Body of pancreas (tissue), 4 donors: Measurements from ENCODE around the gene FBXL2. TPM values are rescaled to one million over a fixed set of nuclear protein-coding genes. Genes with fewer than 3 reads are reported as not detected.

Experiments
- ATAC-seq: fragments of 150-250 bp; one replicate; pipeline ENCODE4 v1.9.1; 2016
- DNase-seq, 4 donors: peaks; one replicate each; pipeline ENCODE4 v3.0.0-alpha.2; 2019
- H3K27ac ChIP-seq, 4 donors: fragments of 200-600 bp; sonication (generic); 1 replicate in 3 of 4; 2 replicates in 1 of 4; pipeline versions ENCODE4 v1.5.1 to v1.6.1; 2016 to 2019; ENCODE audit warnings: mild to moderate bottlenecking in 1 of 4, mixed read lengths in 1 of 4, moderate library complexity in 1 of 4
- H3K27me3 ChIP-seq, 2 donors: fragments of 200-600 bp; sonication (generic); one replicate each; pipeline ENCODE4 v1.6.0; 2016; ENCODE audit warnings: mild to moderate bottlenecking in 1 of 2
- H3K36me3 ChIP-seq, 2 donors: fragments of 200-600 bp; sonication (generic); replicated peaks in 1 of 2; 2 replicates each; pipeline ENCODE4 v1.5.1; 2016; ENCODE audit warnings: low read depth in 2 of 2; ENCODE audit not compliant: insufficient read depth in 1 of 2
- H3K4me1 ChIP-seq: fragments of 200-600 bp; sonication (generic); one replicate; pipeline ENCODE4 v1.6.0; 2016
- H3K4me3 ChIP-seq, 2 donors: fragments of 200-600 bp; sonication (generic); 1 replicate in 1 of 2; 2 replicates in 1 of 2; pipeline ENCODE4 v1.5.1; 2016 to 2019
- H3K9me3 ChIP-seq, 3 donors: fragments of 200-600 bp; sonication (generic); 1 replicate in 2 of 3; 2 replicates in 1 of 3; pipeline ENCODE4 v1.5.1; 2016
- POLR2A ChIP-seq, 3 donors: fragments of 450-650 bp; IDR thresholded peaks; one replicate each; pipeline ENCODE4 v1.6.1; 2016; ENCODE audit warnings: antibody characterized with exemption in 3 of 3, mild to moderate bottlenecking in 2 of 3
- WGBS, 2 donors: methylation state at CpG; one replicate each; pipeline ENCODE4 v1.1.5; 2017; 5-methylcytosine and 5-hydroxymethylcytosine counted together
- intact Hi-C: fragments of 100-400 bp; cut with DNase I; formaldehyde crosslinking; loops from one replicate; pipeline ENCODE4 v1.15.1; 2023
- total RNA-seq, 2 donors: library from RNA; depleted of rRNA; stranded (reverse); fragments of >200 nt; gene quantifications; one replicate each; pipeline ENCODE4 v1.1.0, GENCODE V29; 2016
- TF ChIP-seq, protein P1 (sequence below), 7 experiments: fragments of 450-650 bp in 4 of 7; fragments of 200-600 bp in 3 of 7; sonication (generic) in 3 of 7; IDR thresholded peaks; one replicate each; pipeline ENCODE4 v1.5.1; 2016 to 2019; ENCODE audit warnings: antibody characterized with exemption in 7 of 7

The FBXL2 gene
- total RNA-seq, 2 donors from 2014 or later: 5.3 to 6.7 TPM

DNA sequence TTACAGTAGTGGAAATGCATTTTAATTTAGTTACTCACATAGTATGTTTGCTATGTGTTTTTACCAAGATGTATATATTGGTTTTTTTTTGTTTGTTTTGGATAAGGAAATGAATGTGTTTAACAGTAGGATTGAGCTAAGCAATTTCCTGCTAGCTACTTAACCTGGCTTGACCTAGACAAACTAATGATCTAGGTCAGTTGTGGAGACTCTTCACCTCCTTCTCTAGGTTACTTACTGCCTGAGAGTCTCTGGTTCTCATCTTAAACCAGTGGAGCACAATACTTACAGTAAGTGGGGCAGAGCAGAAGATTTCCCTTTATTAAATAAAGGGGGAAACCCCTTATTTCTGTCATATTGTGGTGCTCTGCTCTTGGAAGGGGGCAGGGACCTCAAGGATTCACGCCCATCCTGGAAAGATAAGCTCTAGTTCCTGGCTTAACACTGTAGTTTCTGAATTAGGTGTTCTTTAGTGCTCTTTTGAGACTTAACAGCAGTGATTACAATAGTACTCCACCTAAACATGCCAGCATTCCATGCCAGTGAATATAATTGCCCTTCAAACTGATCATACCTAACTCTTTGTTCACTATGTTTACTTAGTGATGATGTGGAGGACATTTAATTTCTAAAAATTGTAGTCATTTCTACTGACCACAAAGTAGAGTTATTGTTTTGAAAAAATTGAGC lies 83.0 kb downstream of the FBXL2 start:
- Histone ChIP-seq H3K36me3 (no peaks in the 10 kb centered on the region), H3K27ac (no peak overlapping the region), H3K4me3 (no peak overlapping the region), H3K9me3 (no peaks in the 10 kb centered on the region), H3K4me1 (peaks cover 10% of the 10 kb centered on the region), H3K27me3 (no peaks in the 10 kb centered on the region)
- 48 to 63% methylated on average over 1 of the region's 1 CpG for WGBS, 2 donors
- DNase-seq (no peak), ATAC-seq (no peak)
- TF ChIP-seq, protein P1, sequence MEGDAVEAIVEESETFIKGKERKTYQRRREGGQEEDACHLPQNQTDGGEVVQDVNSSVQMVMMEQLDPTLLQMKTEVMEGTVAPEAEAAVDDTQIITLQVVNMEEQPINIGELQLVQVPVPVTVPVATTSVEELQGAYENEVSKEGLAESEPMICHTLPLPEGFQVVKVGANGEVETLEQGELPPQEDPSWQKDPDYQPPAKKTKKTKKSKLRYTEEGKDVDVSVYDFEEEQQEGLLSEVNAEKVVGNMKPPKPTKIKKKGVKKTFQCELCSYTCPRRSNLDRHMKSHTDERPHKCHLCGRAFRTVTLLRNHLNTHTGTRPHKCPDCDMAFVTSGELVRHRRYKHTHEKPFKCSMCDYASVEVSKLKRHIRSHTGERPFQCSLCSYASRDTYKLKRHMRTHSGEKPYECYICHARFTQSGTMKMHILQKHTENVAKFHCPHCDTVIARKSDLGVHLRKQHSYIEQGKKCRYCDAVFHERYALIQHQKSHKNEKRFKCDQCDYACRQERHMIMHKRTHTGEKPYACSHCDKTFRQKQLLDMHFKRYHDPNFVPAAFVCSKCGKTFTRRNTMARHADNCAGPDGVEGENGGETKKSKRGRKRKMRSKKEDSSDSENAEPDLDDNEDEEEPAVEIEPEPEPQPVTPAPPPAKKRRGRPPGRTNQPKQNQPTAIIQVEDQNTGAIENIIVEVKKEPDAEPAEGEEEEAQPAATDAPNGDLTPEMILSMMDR (IDR thresholded peaks at IDR 0.05): no peak
- TF ChIP-seq POLR2A (IDR thresholded peaks at IDR 0.05): no peak
- intact Hi-C loops: no loop called here

DNA sequence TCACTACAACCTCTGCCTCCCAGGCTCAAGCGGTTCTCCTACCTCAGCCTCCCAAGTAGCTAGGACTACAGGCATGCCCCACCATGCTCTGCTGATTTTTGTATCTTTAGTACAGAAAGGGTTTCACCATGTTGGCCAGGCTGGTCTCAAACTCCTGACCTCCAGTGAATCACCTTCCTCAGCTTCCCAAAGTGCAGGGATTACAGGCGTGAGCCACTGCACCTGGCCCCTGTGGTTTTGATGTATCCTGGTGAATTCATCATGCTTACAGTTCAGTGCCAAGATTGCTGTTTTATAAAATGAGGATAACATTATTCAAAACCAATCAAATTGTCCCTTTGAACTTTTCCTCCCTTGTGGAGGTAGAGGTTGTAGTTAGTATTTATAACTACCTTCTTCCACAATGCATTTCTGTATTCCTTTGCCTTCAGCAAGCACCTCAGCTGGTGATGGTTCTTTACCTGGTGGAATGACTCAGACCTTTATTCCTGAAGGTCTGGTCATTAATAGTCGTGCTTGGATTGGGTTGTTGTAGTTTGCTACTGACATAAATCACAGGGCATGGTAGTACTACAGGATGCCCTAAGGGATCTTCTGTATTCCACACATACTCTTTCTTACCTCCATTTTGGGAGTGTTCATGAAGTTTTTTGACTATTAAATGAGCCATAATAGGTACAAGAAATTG lies 86.0 kb downstream of the FBXL2 start:
- Histone ChIP-seq H3K36me3 (no peaks in the 10 kb centered on the region), H3K27me3 (no peaks in the 10 kb centered on the region), H3K27ac (no peak overlapping the region), H3K4me3 (no peak overlapping the region), H3K9me3 (no peaks in the 10 kb centered on the region), H3K4me1 (peaks cover 5% of the 10 kb centered on the region)
- intact Hi-C loops: no loop called here
- 68 to 75% methylated on average over 3 of the region's 3 CpGs for WGBS, 2 donors
- ATAC-seq (no peak), DNase-seq (no peak)
- TF ChIP-seq, protein P1 (IDR thresholded peaks at IDR 0.05): no peak
- no peak for TF ChIP-seq POLR2A (IDR thresholded peaks at IDR 0.05)

DNA sequence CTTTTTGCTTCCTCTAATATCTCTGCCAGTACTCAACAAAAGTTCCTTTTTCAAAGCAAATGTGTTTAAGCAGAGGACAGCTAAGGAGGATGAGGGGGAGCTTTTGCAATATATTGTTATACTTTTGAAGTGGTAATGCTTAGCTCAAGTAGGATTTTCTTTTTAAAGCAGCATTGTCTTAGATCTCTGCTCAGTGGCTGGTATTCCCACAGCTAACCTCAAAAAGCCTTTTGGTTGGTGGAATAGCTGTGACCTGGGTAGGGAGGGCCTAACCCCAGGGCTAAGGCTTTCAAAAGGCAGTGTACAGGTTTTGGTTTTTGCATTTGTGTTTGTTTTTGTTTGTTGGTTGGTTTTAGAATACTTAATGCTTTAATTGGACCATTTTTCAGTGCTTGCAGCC lies 86.8 kb downstream of the FBXL2 start:
- H3K4me1 ChIP-seq: peaks cover 5% of the 10 kb centered on the region
- ATAC-seq (no peak), DNase-seq (no peak)
- intact Hi-C loops: no loop called here
- no peaks in the 10 kb centered on the region for H3K27me3 ChIP-seq
- H3K27ac ChIP-seq: no peak overlapping the region
- no peak overlapping the region for H3K4me3 ChIP-seq
- no peaks in the 10 kb centered on the region for H3K9me3 ChIP-seq
- no peaks in the 10 kb centered on the region for H3K36me3 ChIP-seq
- TF ChIP-seq, protein P1 (IDR thresholded peaks at IDR 0.05): no peak
- no peak for TF ChIP-seq POLR2A (IDR thresholded peaks at IDR 0.05)

DNA sequence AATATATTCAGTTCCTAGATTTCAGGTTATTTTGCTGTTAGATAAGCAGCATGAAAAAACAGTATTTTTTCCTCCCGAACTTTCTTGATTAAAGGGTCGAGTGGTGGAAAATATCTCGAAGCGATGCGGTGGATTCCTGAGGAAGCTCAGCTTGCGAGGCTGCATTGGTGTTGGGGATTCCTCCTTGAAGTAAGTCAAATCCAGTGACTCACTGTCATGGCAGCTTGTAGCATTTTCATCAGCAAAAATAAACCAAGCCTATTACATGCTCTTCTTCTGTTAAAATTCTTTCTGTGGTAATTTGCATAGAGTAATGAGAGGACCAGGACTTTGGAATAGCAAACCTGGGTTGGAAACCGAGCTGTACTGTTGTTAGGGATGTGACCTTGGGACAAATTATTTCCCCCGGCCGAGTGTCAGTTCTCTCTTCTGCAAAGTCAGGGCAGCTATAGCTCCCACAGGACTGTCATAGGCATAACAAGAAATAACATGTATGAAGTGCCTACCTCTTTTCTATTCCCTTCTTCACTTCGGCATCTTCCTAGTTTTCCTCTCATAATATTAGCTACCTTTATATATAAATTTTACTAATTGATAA lies 87.4 kb downstream of the FBXL2 start:
- 80 to 82% methylated on average over 10 of the region's 10 CpGs for WGBS, 2 donors
- DNase-seq (no peak), ATAC-seq (no peak)
- Histone ChIP-seq H3K27me3 (no peaks in the 10 kb centered on the region), H3K36me3 (no peaks in the 10 kb centered on the region), H3K4me1 (peaks cover 5% of the 10 kb centered on the region), H3K9me3 (no peaks in the 10 kb centered on the region), H3K4me3 (no peak overlapping the region), H3K27ac (no peak overlapping the region)
- intact Hi-C loops: loop anchor here (5.0 kb wide), 1 partner anchor 232 kb away; no protein-coding TSS in a partner anchor
- no peak for TF ChIP-seq POLR2A (IDR thresholded peaks at IDR 0.05)
- TF ChIP-seq, protein P1 (IDR thresholded peaks at IDR 0.05): no peak
